ENCODE measurements around the gene STAU1.
"Not testable (repeated sequence)": the region's sequence is repeated elsewhere in the genome, so short reads cannot be mapped to it uniquely, and the experiment has no call there.

STAU1 gene

DNA sequence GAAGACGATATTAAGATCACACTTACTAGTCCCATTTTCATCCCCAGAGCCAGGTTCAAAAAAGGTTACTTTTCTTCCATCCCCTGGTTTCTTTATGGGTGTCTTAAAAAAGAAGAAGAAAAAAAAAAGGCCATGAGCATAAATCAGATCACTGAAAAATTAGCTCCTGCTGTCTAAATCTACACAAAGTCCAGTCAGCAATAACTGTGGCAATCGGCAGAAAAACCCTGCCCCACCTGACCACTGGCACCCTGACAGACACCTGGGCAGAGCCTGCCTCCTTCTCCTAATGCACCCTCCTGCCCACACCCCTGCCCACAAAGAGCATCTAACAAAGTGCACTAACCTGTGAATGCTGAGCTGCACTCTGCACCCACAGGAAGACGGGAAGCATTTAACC, 69.8 kb downstream of the STAU1 start:
- no peak for DNase-seq

DNA sequence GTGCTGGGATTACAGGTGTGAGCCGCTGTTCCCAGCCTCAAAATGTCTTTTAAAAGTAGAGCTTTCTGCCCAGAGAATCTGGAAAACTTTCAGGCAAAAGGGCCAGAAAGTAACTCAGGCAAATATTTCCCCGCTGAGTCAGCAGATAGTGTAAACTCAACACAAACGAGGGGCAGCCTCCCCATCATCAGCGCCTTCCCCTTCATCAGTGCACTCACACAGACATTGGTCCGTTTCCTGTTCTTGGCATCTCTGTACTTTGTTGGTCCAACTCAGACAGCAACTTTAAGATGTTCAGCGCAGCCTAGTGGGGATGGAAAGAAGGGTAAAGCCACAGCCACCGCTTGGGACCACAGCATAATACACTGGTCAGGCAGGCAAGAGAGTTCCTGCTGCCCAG, 72.6 kb downstream of the STAU1 start:
- DNase-seq: no peak

DNA sequence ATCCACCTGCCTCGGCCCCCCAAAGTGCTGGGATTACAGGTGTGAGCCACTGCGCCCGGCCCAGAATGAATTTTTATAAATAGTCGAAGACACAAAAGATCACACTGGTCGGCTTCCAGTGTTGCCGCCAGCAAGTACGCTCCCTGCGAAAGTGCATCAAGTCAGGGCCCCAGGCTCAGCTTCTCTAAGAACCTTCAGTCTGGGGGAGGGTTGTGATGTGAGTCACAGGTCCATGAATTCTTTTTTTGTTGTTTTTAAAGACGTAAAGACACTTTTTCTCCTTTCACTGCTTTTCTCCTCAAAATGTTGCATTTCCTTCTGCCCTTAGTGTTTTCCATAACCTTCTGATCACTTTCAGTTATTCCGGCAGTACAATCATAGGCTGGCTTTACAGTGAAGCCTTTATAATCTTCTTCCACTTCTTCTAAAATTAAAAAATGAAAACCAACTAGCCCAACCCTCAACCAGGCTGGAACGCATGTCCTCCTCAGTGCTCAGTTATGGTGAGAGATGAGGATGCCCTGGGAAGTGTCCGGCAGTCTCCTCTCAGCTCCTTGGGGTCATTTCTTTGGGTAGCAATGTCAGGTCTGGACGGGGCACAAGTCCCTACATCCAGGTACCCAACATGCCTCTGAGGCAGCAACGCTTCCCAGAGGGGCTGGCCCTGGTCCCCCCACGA, 75.4 kb downstream of the STAU1 start:
- no peak for DNase-seq

DNA sequence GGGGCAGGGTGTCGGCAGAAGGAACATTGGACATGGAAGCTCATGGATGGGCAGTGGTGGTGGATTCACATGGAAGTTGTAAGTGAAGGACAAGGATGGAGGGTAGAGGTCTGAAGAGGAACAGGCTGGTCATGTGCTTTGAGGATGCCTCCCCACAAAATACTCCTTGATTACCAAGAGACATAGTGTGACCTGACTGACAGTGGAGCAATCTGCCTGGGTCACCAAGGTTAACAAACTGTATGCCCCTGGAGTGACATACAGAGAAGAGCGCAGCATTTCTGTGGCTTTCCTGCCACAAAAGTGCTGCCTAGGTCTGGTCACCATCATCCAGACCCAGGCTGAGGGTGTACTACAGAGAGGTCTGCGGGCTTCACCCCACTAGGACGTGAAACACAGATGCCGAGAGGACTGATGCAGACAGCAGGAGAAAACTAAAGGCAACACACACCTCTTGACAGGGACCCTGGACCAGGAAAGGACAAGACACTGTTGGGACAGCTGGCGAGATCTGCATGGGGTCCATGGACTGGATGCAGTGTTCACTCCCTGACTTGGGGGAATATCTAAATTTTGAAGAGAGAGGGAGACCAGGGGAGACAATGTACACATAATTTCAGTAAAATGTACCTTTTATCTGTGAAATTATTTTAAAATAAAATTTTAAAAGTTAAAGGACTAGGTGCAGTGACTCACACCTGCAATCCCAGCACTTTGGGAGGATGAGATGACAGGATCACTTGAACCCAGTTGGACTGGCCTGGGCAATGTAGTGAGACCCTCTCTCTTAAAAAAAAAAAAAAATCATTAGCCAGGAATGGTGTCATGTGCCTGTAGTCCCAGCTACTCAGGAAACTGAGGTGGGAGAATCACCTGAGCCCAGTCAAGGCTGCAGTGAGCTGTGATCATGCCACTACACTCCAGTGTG, 77.1 kb downstream of the STAU1 start:
- DNase-seq: no peak

DNA sequence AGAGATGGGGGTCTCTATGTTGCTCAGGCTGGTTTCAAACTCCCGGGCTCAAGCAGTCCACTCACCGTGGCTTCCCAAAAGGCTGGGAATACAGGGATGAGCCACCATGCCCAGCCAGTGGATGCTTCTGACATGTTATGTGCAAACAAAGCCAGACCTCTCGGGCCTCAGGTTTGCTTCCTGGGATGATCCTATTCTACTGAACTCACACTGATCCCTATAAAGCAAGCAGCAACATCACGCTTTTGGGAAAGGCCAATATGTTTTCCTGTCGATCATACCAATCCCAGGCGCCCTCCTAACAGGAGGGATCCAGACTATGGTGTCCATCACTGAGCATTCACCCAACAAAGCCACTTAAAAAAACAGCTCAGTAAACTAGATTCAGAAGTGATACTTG, 81.8 kb downstream of the STAU1 start:
- no peak for DNase-seq

DNA sequence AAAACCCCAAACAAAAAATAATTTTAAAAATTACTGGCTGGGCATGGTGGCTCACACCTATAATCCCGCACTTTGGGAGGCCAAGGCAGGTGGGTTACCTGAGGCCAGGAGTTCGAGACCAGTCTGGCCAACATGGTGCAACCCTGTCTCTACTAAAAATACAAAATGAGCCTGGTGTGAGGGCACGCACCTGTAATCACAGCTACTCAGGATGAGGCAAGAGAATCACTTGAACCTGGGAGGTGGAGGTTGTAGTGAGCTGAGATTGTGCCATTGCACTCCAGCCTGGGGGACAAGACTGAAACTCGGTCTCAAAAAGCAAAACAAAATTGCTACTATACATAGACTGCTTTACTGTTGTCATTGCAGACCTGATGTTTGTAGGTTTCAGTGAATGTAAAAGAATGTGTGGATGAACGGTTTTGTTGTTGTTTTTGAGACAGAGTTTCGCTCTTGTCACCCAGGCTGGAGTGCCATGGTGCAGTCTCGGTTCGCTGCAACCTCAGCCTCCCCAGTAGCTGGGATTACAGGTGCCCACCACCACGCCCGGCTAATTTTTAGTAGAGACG, 83.1 kb downstream of the STAU1 start:
- not testable (repeated sequence) for DNase-seq

DNA sequence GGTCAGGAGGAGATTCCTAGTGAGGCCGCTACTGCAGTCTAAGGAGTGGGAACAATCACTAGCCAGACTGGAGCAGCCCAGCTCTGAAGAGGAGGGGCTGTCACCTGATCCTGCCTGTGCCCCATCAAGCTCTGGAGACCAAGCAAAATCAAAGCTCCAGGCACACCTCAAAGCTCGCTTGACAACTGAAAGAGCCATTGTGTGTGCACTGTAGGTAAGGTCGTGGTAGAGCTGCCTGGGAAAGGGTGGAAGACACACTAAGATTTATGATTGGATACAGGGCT, 83.8 kb downstream of the STAU1 start:
- no peak for DNase-seq

DNA sequence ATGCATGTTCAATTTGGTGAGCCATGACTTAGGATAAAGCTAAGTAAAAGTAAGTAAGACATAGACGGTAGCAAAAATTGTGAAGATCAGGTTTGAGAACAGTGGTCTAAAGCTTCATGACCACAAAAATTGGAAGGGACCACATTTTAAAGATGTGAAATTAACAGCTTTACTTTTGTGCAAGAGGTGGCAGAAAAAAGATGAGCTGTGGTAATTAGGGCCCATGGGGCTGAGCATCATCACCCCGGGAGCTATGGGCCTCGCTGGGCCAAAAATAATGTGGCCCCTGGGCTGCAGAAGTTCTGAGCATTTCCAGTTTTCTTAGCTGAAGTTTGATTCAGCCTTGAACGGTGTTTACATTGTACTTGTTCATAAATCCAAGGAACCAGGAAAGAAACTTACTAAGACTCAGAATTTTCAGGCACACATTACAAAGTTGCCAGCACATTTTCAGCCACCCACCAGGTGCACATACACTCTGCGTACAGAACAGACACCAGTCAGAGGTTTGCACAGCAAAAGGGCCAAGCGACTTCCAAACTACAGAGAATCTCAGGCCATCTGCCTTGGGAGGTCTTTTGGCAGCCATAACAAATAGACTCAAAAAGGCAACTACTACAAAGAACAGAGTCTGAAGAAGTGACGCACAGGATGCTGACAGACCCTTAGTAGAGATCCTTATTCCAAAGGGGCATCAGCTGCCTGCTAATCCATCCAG, 84.3 kb downstream of the STAU1 start:
- no peak for DNase-seq

DNA sequence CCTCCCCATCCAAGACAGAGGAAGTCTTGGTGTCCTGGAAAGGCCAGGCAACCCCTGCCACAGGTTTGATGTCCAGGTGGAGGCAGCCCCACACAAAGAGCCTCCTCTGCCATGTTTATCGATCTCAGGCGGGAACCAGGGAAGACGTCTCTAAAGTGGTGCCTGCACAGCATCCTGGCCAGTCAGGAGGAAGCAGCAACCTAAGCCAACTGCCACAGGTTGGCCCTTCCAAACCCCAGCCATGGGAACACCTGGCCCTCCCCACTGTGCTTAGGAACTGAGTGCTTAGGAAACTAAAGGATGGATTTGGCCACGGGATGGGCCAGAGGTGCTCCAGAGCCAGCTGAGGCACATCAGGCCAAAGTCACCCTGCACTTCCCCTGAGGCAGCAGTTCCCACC, 85.1 kb downstream of the STAU1 start:
- no peak for DNase-seq

DNA sequence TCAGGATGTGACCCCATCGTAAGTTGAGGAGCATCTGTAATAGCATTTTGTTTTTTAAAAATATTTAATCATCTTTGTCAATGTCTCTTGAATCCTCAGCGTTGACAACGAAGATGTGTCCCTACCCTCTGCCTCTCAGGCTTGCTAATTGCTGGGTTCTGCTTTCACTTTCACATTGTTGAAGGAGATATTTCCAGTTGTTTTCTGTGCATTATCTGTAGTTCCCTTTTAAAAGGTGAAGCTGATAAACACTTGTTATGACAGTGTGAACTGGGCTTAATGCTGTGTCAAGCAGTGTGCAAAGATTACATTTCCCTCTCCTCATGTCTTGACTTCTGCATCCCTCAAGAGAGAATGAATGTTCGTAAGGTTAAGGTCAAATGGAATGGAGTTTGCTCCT, 87.2 kb downstream of the STAU1 start:
- no peak for DNase-seq

DNA sequence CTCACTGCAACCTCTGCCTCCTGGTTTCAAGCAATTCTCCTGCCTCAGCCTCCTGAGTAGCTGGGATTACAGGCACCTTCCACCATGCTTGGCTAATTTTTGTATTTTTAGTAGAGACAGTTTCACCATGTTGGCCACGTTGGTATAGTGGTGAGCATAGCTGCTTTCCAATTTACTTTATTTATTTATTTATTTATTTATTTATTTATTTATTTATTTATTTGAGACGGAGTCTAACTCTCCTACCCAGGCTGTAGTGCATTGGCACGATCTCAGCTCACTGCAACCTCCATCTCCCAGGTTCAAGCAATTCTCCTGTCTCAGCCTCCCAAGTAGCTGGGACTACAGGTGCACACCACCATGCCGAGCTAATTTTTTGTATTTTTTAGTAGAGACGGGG, 87.8 kb downstream of the STAU1 start:
- not testable (repeated sequence) for DNase-seq

DNA sequence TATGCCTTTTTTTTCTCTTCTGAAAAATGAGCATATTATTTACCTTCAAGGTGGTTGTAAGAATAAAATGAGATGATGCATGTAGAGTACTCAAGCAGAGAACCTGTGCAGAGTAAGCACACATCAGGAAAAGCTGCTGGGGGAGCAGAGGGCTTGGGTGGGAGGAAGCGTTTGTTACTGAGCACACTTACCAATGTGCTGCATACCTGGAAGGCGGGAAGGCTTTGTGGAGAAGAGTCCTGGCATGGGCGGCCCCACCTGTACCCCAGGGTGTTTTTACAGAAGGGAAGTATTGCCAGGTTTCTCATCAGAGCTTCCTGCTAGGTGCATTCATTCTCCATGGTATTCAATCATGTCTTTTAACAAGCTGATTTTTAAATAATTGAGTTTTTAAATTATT, 89.1 kb downstream of the STAU1 start:
- no peak for DNase-seq

DNA sequence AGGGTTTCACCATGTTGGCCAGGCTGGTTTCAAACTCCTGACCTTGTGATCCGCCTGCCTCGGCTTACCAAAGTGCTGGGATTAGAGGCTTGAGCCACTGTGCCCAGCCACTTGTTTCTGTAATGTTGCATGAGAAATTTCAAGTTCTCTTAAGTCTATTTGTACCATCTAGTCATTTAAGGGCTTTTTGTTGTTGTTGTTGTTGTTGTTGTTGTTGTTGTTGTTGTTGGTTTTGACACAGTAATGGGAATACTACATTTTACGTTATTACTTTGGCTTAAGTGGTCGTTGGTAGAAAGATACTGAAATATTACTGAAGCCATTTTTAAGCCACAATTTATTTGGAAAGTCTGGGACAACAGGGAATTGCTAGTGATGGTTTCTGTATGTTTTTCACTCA, 90.0 kb downstream of the STAU1 start:
- DNase-seq: no peak

DNA sequence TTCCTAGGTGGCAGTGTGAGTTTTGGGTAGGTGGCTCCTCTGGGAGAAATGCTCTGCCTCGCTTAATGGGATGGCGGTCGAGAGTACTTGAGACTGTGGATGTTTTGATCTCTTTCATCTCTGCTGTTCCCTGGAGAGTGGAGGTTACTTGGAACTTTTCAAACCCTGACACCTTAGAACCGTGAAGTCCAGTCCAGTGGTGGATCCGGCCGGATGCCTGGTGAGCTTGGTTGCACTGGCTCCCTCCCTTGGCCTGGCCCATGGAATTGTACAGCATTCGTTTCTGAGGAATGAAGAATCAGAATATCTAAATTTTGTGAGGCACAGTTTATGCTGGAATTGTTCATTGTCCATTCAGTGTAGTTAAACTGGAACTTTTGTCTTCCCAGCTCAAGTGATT, 91.0 kb downstream of the STAU1 start:
- DNase-seq: no peak

DNA sequence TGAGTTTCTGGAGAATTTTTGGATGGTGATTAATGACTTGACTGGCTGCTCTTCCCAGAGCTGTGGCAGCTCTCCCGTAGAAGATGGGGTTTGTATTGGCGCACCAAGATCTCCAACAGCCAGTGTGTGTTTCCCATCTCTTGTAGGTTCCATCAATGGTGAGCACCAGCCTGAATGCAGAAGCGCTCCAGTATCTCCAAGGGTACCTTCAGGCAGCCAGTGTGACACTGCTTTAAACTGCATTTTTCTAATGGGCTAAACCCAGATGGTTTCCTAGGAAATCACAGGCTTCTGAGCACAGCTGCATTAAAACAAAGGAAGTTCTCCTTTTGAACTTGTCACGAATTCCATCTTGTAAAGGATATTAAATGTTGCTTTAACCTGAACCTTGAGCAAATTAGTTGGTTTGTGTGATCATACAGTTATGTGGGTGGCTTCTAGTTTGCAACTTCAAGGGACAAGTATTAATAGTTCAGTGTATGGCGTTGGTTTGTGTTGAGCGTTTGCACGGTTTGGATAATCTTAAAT, 91.9 kb downstream of the STAU1 start:
- no peak for DNase-seq

DNA sequence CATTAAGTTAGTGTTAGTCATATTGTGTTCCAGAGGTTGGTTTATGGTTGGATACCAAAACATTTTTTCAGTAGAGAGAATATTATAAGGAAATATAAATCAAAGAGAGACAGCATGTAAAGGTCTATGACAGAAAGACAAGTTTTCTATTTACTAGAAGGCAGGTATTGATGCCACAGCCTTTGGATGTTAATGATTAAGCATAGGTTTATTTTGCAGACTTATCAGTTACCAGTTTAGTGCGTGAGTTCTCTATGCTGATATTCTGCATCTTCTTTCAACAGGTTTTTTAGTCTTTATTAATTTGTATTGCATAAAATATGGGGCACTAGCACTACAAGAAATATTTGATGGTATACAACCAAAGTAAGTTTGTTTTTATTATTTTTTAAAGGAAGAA, 96.4 kb downstream of the STAU1 start:
- no peak for DNase-seq

DNA sequence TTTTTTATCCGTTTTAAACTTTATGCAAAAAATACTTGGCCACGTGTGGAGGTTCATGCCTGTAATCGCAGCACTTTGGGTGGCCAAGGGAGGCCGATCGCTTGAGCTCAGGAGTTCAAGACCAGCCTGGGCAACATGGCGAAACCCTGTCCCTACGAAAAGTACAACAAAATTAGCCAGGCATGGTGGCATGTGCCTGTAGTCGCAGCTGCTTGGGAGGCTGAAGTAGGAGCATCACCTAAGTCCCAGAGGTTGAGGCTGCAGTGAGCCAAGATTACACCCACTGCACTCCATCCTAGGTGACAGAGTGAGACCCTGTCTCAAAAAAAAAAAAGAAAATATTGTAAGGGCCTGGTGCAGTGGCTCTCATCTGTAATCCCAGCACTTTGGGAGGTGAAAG, 97.0 kb downstream of the STAU1 start:
- no peak for DNase-seq

DNA sequence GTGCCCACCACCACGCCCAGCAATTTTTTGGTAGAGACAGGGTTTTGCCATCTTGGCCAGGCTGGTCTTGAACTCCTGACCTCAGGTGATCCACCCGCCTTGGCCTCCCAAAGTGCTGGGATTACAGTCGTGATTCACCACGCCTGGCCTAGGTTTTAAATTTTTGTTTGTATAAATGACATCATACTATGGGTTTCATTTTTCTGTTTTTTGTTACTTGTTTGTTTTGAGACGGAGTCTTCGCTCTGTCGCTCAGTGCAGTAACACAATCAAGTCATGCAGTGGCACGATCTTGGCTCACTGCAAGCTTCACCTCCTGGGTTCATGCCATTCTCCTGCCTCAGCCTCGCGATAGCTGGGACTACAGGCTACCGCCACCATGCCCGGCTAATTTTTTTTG, 105.8 kb downstream of the STAU1 start:
- not testable (repeated sequence) for DNase-seq

DNA sequence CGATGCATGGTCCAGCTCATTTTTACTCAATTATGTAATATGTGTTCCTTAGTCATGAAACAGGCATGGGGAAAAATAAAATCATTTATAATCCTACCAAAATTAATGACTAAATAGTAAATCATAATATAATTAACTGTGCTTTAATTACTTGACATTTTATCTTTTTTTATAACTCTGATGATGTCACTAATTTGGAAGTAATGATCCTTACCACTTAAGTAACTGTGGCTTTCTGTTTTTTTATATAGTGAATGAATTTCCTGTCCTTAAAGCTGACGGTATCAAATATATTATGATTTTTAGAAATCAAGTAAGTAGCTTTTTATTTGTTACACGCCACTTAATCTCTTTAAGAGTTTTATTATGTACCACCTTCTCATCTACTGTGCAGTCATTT, 109.8 kb downstream of the STAU1 start:
- DNase-seq: no peak

DNA sequence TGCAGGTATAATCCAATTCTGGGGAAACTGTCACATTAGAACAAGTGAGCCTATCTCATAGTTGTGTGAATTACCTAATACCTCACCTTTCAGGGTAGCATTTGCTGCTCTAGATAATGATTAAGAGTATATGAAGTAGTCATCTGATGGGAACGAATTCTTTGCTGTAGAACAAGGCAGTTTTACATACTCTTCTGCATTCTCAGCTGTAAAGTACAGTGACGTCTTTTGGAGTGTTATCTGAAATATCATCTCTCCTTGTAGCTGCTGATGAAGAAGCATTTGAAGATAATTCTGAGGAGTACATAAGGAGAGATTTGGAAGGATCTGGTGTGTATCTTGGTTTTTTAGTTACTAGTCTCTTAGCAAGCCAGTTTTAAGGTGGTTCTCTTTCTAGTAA, 113.6 kb downstream of the STAU1 start:
- DNase-seq: no peak
